ENCODE measurements around the gene ADRB2. TPM values are rescaled to one million over a fixed set of nuclear protein-coding genes. Genes with fewer than 3 reads are reported as not detected.

The ADRB2 gene
- total and polyA plus RNA-seq, 12 donors, result 1.8 to 7.8 (median 4.4) TPM

DNA sequence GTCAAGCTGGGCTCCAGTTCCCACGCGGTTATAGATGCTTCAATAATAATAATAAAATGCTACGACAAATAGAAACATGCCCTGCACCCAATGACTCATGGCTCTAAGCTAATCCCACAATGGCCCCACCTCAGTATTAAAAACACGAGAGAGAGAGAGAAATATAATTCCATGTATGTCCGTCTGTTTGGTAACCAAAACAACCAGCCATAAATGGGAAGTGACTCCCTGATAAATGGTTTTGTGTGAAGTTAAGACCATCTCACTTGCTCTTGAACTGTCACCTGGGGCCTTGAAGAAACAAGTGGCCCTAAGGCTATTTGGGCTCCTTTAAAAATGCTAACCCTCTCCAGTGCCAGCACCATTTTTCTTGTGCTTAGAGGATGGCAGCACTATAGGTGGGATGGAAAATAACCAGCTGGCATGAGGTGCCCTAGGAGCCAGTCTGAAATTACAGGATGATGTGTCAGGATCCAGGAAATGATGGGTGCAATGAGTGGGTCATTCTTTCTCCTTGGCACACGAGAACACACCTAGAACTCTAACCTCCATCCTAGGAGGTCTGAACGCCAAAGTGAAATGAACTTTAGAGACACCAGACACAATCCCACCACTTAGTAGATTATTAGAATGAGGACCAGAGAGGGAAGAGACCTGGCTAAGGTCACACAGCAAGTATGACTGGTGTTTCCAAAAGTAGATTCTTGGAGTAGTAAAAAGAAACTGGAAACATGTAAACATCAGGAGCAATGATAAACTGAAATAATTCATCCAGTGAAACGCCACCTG lies 35.7 kb upstream of the ADRB2 start:
- WGBS, 2 donors, result 88 to 96% methylated on average over 8 of the region's 8 CpGs
- DNase-seq (no peak), ATAC-seq (no peak)
- intact Hi-C loops (cut with DNase I), result no loop called here
- H3K27ac ChIP-seq, result no peak overlapping the region
- no peaks in the 10 kb centered on the region for H3K36me3 ChIP-seq
- H3K27me3 ChIP-seq, result peaks cover 0 to 4% (median 0%) of the 10 kb centered on the region in 7 donors
- TF ChIP-seq, protein P1, sequence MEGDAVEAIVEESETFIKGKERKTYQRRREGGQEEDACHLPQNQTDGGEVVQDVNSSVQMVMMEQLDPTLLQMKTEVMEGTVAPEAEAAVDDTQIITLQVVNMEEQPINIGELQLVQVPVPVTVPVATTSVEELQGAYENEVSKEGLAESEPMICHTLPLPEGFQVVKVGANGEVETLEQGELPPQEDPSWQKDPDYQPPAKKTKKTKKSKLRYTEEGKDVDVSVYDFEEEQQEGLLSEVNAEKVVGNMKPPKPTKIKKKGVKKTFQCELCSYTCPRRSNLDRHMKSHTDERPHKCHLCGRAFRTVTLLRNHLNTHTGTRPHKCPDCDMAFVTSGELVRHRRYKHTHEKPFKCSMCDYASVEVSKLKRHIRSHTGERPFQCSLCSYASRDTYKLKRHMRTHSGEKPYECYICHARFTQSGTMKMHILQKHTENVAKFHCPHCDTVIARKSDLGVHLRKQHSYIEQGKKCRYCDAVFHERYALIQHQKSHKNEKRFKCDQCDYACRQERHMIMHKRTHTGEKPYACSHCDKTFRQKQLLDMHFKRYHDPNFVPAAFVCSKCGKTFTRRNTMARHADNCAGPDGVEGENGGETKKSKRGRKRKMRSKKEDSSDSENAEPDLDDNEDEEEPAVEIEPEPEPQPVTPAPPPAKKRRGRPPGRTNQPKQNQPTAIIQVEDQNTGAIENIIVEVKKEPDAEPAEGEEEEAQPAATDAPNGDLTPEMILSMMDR (IDR thresholded peaks at IDR 0.05), result no peak
- no peak overlapping the region for H3K4me3 ChIP-seq
- no peaks in the 10 kb centered on the region for H3K9me3 ChIP-seq
- H3K4me1 ChIP-seq, result peaks cover 0 to 27% (median 0%) of the 10 kb centered on the region in 9 donors

DNA sequence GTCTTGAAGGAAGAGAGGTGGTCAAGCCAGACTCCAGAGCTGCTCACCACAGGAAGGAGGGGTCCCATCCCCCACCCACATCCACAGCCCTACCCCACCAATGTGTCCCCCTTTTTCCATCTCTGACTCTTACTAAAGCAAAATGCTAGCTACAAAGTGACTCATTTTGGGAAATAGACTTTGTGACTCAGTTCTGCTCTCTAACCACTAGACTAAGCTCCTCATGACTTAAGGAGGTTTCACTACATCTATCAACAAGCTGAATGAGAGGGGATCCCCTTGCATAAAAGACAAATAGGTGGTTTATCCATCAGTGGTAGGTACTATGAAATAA lies 35.1 kb upstream of the ADRB2 start:
- H3K9me3 ChIP-seq, result no peaks in the 10 kb centered on the region
- TF ChIP-seq, protein P1 (IDR thresholded peaks at IDR 0.05), result no peak
- H3K27me3 ChIP-seq, result peaks cover 0 to 4% (median 0%) of the 10 kb centered on the region in 7 donors
- H3K4me3 ChIP-seq, result no peak overlapping the region
- no peak for ATAC-seq
- peaks cover 0 to 27% (median 0%) of the 10 kb centered on the region in 9 donors for H3K4me1 ChIP-seq
- DNase-seq, result no peak
- no peak overlapping the region for H3K27ac ChIP-seq
- intact Hi-C loops (cut with DNase I), result no loop called here
- H3K36me3 ChIP-seq, result no peaks in the 10 kb centered on the region

DNA sequence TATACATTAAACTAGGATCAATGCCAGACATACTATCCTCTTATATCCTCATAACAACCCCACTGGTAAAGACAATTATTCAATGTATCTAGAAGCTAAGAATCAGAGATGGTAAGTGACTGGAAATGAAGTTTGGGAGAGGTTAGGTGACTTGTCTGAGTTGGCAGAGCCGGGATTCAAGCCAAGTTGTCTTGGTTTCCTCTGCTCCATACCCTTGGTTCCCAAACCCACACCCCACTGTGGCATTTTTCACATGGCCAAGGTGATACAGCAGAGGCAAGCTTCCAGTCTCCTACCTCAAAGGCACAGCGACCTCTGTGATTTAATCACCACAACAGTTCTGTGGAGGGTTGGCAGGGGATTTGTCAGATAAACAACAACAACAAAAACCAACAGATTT lies 34.7 kb upstream of the ADRB2 start:
- Histone ChIP-seq H3K27ac (no peak overlapping the region), H3K36me3 (no peaks in the 10 kb centered on the region), H3K27me3 (peaks cover 0 to 4% (median 0%) of the 10 kb centered on the region in 7 donors), H3K4me1 (peaks cover 0 to 27% (median 0%) of the 10 kb centered on the region in 9 donors), H3K9me3 (no peaks in the 10 kb centered on the region), H3K4me3 (no peak overlapping the region)
- DNase-seq, result no peak
- TF ChIP-seq, protein P1 (IDR thresholded peaks at IDR 0.05), result no peak
- 84 to 85% methylated on average over 2 of the region's 2 CpGs for WGBS, 2 donors
- intact Hi-C loops (cut with DNase I), result no loop called here
- no peak for ATAC-seq

DNA sequence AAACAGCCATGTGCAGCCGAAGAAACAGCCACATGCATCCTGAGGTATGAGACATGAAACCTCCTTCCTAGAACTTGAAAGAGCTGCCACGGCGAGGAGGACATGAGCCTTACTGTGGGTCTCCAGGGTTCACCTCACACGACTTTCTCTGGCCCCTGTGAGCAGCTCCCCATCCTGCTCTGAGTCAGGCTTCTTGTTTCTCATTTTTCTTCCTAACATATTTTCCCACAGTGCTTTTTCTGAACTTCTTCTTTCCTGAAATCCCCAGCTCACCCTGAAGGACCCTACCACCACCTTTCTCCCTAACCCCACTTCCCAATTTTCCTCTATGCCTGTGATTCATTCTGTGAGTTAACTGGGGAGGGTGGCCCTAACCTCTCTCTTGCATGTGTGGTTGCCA lies 33.7 kb upstream of the ADRB2 start:
- Histone ChIP-seq H3K4me1 (peaks cover 0 to 27% (median 0%) of the 10 kb centered on the region in 9 donors), H3K36me3 (no peaks in the 10 kb centered on the region), H3K9me3 (no peaks in the 10 kb centered on the region), H3K27me3 (peaks cover 0 to 4% (median 0%) of the 10 kb centered on the region in 7 donors), H3K27ac (no peak overlapping the region), H3K4me3 (no peak overlapping the region)
- intact Hi-C loops (cut with DNase I), result no loop called here
- no peak for ATAC-seq
- TF ChIP-seq, protein P1 (IDR thresholded peaks at IDR 0.05), result no peak
- DNase-seq, result no peak
- WGBS, 2 donors, result 79 to 84% methylated on average over 4 of the region's 4 CpGs
